HG02870 (cell line): ENCODE data around the gene TMEM129.

Source experiments
- ATAC-seq: cut with Tn5 transposase; IDR thresholded peaks from one replicate; pipeline ENCODE4 v1.9.1; 2021; ENCODE audit warnings: mild to moderate bottlenecking, moderate library complexity; ENCODE audit not compliant: unreplicated experiment

Gene TMEM129

GRCh38 chr4:1758306-1759121 is 37.4 kb upstream of the TMEM129 start:
- ATAC-seq = no peak

GRCh38 chr4:1757836-1758235 is 36.7 kb upstream of the TMEM129 start:
- no peak for ATAC-seq

GRCh38 chr4:1756893-1757779 is 36.0 kb upstream of the TMEM129 start:
- ATAC-seq = no peak

- ATAC-seq = no peak
Observed at GRCh38 chr4:1756079-1756478, 35.0 kb upstream of the TMEM129 start.

- no peak for ATAC-seq
Observed at GRCh38 chr4:1755297-1755696, 34.2 kb upstream of the TMEM129 start.

GRCh38 chr4:1754336-1754735 is 33.2 kb upstream of the TMEM129 start:
- ATAC-seq = no peak

- ATAC-seq = no peak
Observed at GRCh38 chr4:1753697-1754311, 32.7 kb upstream of the TMEM129 start.

- ATAC-seq = no peak
Observed at GRCh38 chr4:1753294-1753696, 32.2 kb upstream of the TMEM129 start.

GRCh38 chr4:1752284-1753041 is 31.3 kb upstream of the TMEM129 start:
- no peak for ATAC-seq

GRCh38 chr4:1751919-1752283 is 30.8 kb upstream of the TMEM129 start:
- no peak for ATAC-seq

GRCh38 chr4:1751155-1751918 is 30.2 kb upstream of the TMEM129 start:
- ATAC-seq = no peak

- no peak for ATAC-seq
Observed at GRCh38 chr4:1750381-1751154, 29.4 kb upstream of the TMEM129 start.

GRCh38 chr4:1749826-1750225 is 28.7 kb upstream of the TMEM129 start:
- no peak for ATAC-seq

- no peak for ATAC-seq
Observed at GRCh38 chr4:1749370-1749769, 28.2 kb upstream of the TMEM129 start.

GRCh38 chr4:1748465-1748995 is 27.4 kb upstream of the TMEM129 start:
- no peak for ATAC-seq

- no peak for ATAC-seq
Observed at GRCh38 chr4:1747603-1747967, 26.5 kb upstream of the TMEM129 start.

GRCh38 chr4:1746919-1747602 is 25.9 kb upstream of the TMEM129 start:
- ATAC-seq = no peak

GRCh38 chr4:1746265-1746691 is 25.2 kb upstream of the TMEM129 start:
- no peak for ATAC-seq

GRCh38 chr4:1745697-1746096 is 24.6 kb upstream of the TMEM129 start:
- no peak for ATAC-seq
